Vagina (tissue), 2 donors: Measurements from ENCODE around the gene CAV1. TPM values are rescaled to one million over a fixed set of nuclear protein-coding genes. Genes with fewer than 3 reads are reported as not detected.
A peak's percentile ranks its signal among the peaks of the same experiment; 100 is the strongest.

Experiments
- DNase-seq, 2 donors: peaks; one replicate each; pipeline ENCODE4 v3.0.0-alpha.2; 2017; ENCODE audit errors: extremely low spot score in 2 of 2
- H3K27ac ChIP-seq: fragments of 200-600 bp; sonication (generic); one replicate; pipeline ENCODE4 v1.5.1; 2019
- H3K27me3 ChIP-seq: fragments of 200-600 bp; sonication (generic); one replicate; pipeline ENCODE4 v1.5.1; 2019
- H3K36me3 ChIP-seq, 2 donors: fragments of 200-600 bp; sonication (generic); one replicate each; pipeline ENCODE4 v1.5.1; 2017 to 2019
- H3K4me1 ChIP-seq: fragments of 200-600 bp; sonication (generic); one replicate; pipeline ENCODE4 v1.5.1; 2019
- H3K4me3 ChIP-seq, 2 donors: fragments of 200-600 bp; sonication (generic); 1 replicate in 1 of 2; 2 replicates in 1 of 2; pipeline ENCODE4 v1.5.1; 2016 to 2019
- H3K9me3 ChIP-seq: fragments of 200-600 bp; sonication (generic); one replicate; pipeline ENCODE4 v1.5.1; 2019
- CTCF ChIP-seq, 3 experiments: fragments of 450-650 bp in 2 of 3; fragments of 200-600 bp in 1 of 3; sonication (generic) in 1 of 3; IDR thresholded peaks; one replicate each; pipeline ENCODE4 v1.5.1; 2017 to 2019; ENCODE audit warnings: antibody characterized with exemption in 3 of 3, mild to moderate bottlenecking in 2 of 3, moderate library complexity in 2 of 3
- POLR2A ChIP-seq, 2 donors: fragments of 450-650 bp; IDR thresholded peaks; one replicate each; pipeline ENCODE4 v1.6.1; 2017; ENCODE audit warnings: antibody characterized with exemption in 2 of 2, mild to moderate bottlenecking in 2 of 2, moderate library complexity in 2 of 2
- POLR2AphosphoS5 ChIP-seq, 2 donors: sonication (generic); formaldehyde crosslinking; IDR thresholded peaks; one replicate each; pipeline ENCODE4 v1.9.0; 2017; ENCODE audit warnings: antibody characterized with exemption in 2 of 2, mild to moderate bottlenecking in 2 of 2, low read depth in 1 of 2; ENCODE audit not compliant: insufficient read depth in 1 of 2
- intact Hi-C: fragments of 100-400 bp; cut with DNase I; formaldehyde crosslinking; loops from one replicate; pipeline ENCODE4 v1.15.1; 2023
- total RNA-seq: library from RNA; depleted of rRNA; stranded (reverse); fragments of >200 nt; gene quantifications from one replicate; pipeline ENCODE4 v1.2.3, GENCODE V29; 2016

CAV1 gene
- total RNA-seq, 1 donor from 2014 or later: 162 TPM

- TF ChIP-seq POLR2AphosphoS5 (IDR thresholded peaks at IDR 0.05; ENCODE audit: insufficient read depth in 1 of 2, low read depth in 1 of 2) (no peak), POLR2A (IDR thresholded peaks at IDR 0.05) (no peak), CTCF (IDR thresholded peaks at IDR 0.05) (no peak)
- DNase-seq: no peak
- no peaks in the 10 kb centered on the region for H3K9me3 ChIP-seq
- no peaks in the 10 kb centered on the region for H3K27me3 ChIP-seq
- no peaks in the 10 kb centered on the region for H3K4me1 ChIP-seq
- intact Hi-C loops: no loop called here
- H3K4me3 ChIP-seq: no peak overlapping the region
- no peak overlapping the region for H3K27ac ChIP-seq
- H3K36me3 ChIP-seq: no peaks in the 10 kb centered on the region
Measured at GRCh38 chr7:116487907-116488521, 36.8 kb upstream of the CAV1 start.

- Histone ChIP-seq H3K4me1 (no peaks in the 10 kb centered on the region), H3K9me3 (no peaks in the 10 kb centered on the region), H3K36me3 (no peaks in the 10 kb centered on the region), H3K27ac (no peak overlapping the region), H3K27me3 (no peaks in the 10 kb centered on the region), H3K4me3 (no peak overlapping the region)
- no peak for TF ChIP-seq CTCF (IDR thresholded peaks at IDR 0.05)
- no peak for TF ChIP-seq POLR2A (IDR thresholded peaks at IDR 0.05)
- no peak for TF ChIP-seq POLR2AphosphoS5 (IDR thresholded peaks at IDR 0.05; ENCODE audit: insufficient read depth in 1 of 2, low read depth in 1 of 2)
- no peak for DNase-seq
- intact Hi-C loops: no loop called here
Measured at GRCh38 chr7:116490351-116490750, 34.5 kb upstream of the CAV1 start.

GRCh38 chr7:116491887-116492653, 32.8 kb upstream of the CAV1 start:
- H3K9me3 ChIP-seq: no peaks in the 10 kb centered on the region
- no peak for DNase-seq
- intact Hi-C loops: no loop called here
- H3K27me3 ChIP-seq: no peaks in the 10 kb centered on the region
- H3K36me3 ChIP-seq: no peaks in the 10 kb centered on the region
- H3K4me3 ChIP-seq: no peak overlapping the region
- TF ChIP-seq CTCF (IDR thresholded peaks at IDR 0.05) (no peak), POLR2A (IDR thresholded peaks at IDR 0.05) (no peak), POLR2AphosphoS5 (IDR thresholded peaks at IDR 0.05; ENCODE audit: insufficient read depth in 1 of 2, low read depth in 1 of 2) (no peak)
- no peaks in the 10 kb centered on the region for H3K4me1 ChIP-seq
- H3K27ac ChIP-seq: no peak overlapping the region

GRCh38 chr7:116492654-116493109, 32.2 kb upstream of the CAV1 start:
- no peak for DNase-seq
- H3K9me3 ChIP-seq: no peaks in the 10 kb centered on the region
- TF ChIP-seq POLR2AphosphoS5 (IDR thresholded peaks at IDR 0.05; ENCODE audit: insufficient read depth in 1 of 2, low read depth in 1 of 2): no peak
- H3K27ac ChIP-seq: peak overlapping the region; percentile 15
- H3K27me3 ChIP-seq: no peaks in the 10 kb centered on the region
- no peaks in the 10 kb centered on the region for H3K4me1 ChIP-seq
- no peak overlapping the region for H3K4me3 ChIP-seq
- H3K36me3 ChIP-seq: no peaks in the 10 kb centered on the region
- intact Hi-C loops: no loop called here

- intact Hi-C loops: no loop called here
- no peak overlapping the region for H3K4me3 ChIP-seq
- H3K4me1 ChIP-seq: no peaks in the 10 kb centered on the region
- no peak overlapping the region for H3K27ac ChIP-seq
- H3K27me3 ChIP-seq: no peaks in the 10 kb centered on the region
- H3K9me3 ChIP-seq: no peaks in the 10 kb centered on the region
- H3K36me3 ChIP-seq: no peaks in the 10 kb centered on the region
- no peak for DNase-seq
- TF ChIP-seq POLR2AphosphoS5 (IDR thresholded peaks at IDR 0.05; ENCODE audit: insufficient read depth in 1 of 2, low read depth in 1 of 2): no peak
- no peak for TF ChIP-seq POLR2A (IDR thresholded peaks at IDR 0.05)
- no peak for TF ChIP-seq CTCF (IDR thresholded peaks at IDR 0.05)
Measured at GRCh38 chr7:116493449-116493848, 31.4 kb upstream of the CAV1 start.
